Neural crest cell (in vitro differentiated cells): ENCODE data around the gene CPNE1. TPM values are rescaled to one million over a fixed set of nuclear protein-coding genes. Genes with fewer than 3 reads are reported as not detected.
"Not testable (repeated sequence)": the region's sequence is repeated elsewhere in the genome, so short reads cannot be mapped to it uniquely, and the experiment has no call there.

Source experiments
- DNase-seq: peaks from one replicate; pipeline ENCODE4 v3.0.0; 2021; ENCODE audit warnings: low read depth, mixed read lengths, low spot score
- H3K27ac Mint-ChIP-seq: one replicate; pipeline ENCODE4 v1.8.0; 2021; ENCODE audit warnings: mild to moderate bottlenecking, mixed read lengths; ENCODE audit not compliant: unreplicated experiment
- H3K27me3 Mint-ChIP-seq: 2 replicates; pipeline ENCODE4 v1.8.0; 2021; ENCODE audit warnings: low read depth, mild to moderate bottlenecking, mixed read lengths
- H3K36me3 Mint-ChIP-seq: 2 replicates; pipeline ENCODE4 v1.8.0; 2021; ENCODE audit warnings: low read depth, mild to moderate bottlenecking, mixed read lengths
- H3K4me1 Mint-ChIP-seq: 2 replicates; pipeline ENCODE4 v1.8.0; 2021; ENCODE audit warnings: mixed read lengths
- H3K4me3 Mint-ChIP-seq: one replicate; pipeline ENCODE4 v1.8.0; 2021; ENCODE audit warnings: mild to moderate bottlenecking, mixed read lengths
- H3K9me3 Mint-ChIP-seq: 2 replicates; pipeline ENCODE4 v1.8.0; 2021; ENCODE audit warnings: mixed read lengths
- total RNA-seq: library from RNA; stranded (reverse); gene quantifications from 2 replicates; pipeline ENCODE4 v1.2.1, GENCODE V29; 2021
- TF ChIP-seq, protein P1 (sequence below): fragments of 200-600 bp; sonication (generic); conservative IDR thresholded peaks from 2 replicates; pipeline ENCODE4 v1.5.0; 2021; ENCODE audit warnings: antibody characterized with exemption, mild to moderate bottlenecking

Gene CPNE1
- total RNA-seq, 1 donor from 2014 or later: 236 TPM

DNA sequence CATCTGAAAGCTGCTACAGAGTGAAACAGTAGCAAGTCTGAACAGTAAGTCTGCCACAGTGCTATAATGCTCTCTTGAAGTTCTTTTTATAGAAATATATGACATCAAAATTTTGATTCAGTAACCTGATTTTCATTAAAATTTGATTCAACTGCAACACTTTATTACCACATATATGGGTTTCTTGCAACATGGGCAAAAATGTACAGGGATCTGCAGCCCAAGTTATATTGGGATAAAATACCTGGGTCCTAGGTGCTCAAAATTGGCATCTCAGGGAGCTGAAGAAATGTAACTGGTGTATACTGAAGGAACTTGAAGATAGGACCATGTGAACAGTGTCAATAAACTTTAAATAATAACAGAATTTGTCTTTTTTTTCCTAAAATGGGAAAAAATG is 45.3 kb upstream of the CPNE1 start:
- no peak for DNase-seq
- H3K27ac Mint-ChIP-seq: no peak overlapping the region
- no peaks in the 10 kb centered on the region for H3K27me3 Mint-ChIP-seq
- peaks cover 10% of the 10 kb centered on the region for H3K36me3 Mint-ChIP-seq
- H3K4me1 Mint-ChIP-seq: peaks cover 31% of the 10 kb centered on the region
- H3K9me3 Mint-ChIP-seq: no peaks in the 10 kb centered on the region
- TF ChIP-seq, protein P1, sequence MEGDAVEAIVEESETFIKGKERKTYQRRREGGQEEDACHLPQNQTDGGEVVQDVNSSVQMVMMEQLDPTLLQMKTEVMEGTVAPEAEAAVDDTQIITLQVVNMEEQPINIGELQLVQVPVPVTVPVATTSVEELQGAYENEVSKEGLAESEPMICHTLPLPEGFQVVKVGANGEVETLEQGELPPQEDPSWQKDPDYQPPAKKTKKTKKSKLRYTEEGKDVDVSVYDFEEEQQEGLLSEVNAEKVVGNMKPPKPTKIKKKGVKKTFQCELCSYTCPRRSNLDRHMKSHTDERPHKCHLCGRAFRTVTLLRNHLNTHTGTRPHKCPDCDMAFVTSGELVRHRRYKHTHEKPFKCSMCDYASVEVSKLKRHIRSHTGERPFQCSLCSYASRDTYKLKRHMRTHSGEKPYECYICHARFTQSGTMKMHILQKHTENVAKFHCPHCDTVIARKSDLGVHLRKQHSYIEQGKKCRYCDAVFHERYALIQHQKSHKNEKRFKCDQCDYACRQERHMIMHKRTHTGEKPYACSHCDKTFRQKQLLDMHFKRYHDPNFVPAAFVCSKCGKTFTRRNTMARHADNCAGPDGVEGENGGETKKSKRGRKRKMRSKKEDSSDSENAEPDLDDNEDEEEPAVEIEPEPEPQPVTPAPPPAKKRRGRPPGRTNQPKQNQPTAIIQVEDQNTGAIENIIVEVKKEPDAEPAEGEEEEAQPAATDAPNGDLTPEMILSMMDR: no peak
- H3K4me3 Mint-ChIP-seq: no peak overlapping the region

DNA sequence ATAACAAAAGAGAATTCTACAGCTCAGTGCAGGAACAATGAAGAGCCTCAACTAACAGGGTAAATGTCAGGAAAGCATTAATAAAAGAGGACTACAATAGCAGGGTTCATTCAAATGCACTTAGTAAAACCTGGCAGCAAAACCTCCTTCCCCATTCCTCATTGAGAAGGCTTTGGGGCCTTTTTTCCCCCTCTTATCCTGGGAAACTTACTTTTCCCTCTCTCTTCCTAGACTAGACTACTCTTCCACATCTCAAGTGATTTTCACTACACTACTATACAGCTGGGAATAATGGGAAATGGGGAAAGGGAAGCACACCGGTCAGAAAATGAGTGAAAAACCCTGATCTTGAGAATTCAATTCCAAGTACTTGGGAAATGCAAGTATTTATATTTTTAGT is 44.6 kb upstream of the CPNE1 start:
- Mint-ChIP-seq H3K36me3 (peaks cover 14% of the 10 kb centered on the region), H3K27me3 (no peaks in the 10 kb centered on the region), H3K4me3 (peak overlapping the region; percentile 4), H3K9me3 (no peaks in the 10 kb centered on the region), H3K4me1 (peaks cover 31% of the 10 kb centered on the region), H3K27ac (no peak overlapping the region)
- TF ChIP-seq, protein P1: no peak
- no peak for DNase-seq

DNA sequence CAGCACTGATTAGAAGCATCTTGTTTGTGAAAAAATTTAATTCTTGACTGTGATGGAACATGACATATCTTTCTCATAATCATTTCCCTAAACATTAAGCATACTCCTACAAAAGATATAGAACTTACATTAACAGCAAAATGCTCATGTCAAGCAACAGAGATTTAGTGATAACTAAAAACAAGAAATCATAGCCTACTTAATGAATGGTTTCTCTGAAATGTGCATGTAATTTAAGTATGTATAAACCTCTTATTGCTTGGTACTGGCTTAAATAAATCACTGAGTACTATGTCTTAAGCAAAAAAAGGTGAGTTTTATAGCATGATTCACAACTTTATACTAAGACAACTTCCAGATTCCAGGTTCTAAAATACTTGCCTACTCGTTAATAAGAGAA is 43.8 kb upstream of the CPNE1 start:
- H3K36me3 Mint-ChIP-seq: peaks cover 17% of the 10 kb centered on the region

DNA sequence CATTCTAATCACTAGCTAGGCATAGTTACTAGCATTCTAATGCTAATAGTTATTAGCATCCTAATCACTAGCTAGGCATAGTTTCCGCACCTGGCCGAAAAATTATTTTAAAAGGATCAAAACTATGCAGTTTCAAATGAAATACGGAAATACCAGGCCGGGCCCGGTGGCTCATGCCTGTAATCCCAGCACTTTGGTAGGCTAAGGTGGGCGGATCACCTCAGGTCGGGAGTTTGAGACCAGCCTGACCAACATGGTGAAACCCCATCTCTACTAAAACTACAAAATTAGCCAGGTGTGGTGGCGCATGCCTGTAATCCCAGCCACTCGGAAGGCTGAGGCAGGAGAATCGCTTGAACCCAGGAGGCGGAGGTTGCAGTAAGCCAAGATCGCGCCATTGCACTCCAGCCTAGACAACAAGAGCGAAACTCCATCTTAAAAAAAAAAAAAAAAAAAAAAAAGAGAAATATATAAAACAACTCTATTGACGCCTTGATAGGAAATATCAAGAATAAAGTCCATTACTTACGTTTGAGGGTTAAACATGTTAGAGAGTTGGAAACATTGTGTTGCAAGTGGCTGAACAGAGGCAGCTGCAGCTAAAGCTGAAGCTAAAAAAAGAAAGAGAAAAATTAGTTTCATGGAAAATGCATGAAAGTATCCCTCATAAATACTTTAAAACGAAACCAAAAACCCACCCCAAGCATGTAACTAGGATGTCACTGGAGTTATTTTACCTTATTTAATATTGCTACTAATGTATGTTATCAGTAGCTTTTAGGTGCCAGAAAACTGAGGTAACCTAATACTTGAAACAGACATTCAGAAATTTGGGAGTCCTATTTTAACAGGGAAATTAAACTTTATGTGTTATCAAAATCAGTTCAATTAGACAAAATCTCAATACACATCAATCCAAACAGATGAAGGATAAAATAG is 42.2 kb upstream of the CPNE1 start:
- not testable (repeated sequence) for DNase-seq, H3K4me3 Mint-ChIP-seq, H3K27ac Mint-ChIP-seq, H3K9me3 Mint-ChIP-seq, H3K27me3 Mint-ChIP-seq
- Mint-ChIP-seq H3K4me1 (peaks cover 24% of the 10 kb centered on the region), H3K36me3 (peaks cover 14% of the 10 kb centered on the region)

More for the DNA sequence above, 43.8 kb upstream of the CPNE1 start:
- TF ChIP-seq, protein P1: no peak
- Mint-ChIP-seq H3K27ac (no peak overlapping the region), H3K27me3 (no peaks in the 10 kb centered on the region), H3K4me3 (no peak overlapping the region), H3K4me1 (peaks cover 31% of the 10 kb centered on the region), H3K9me3 (no peaks in the 10 kb centered on the region)
- DNase-seq: no peak

DNA sequence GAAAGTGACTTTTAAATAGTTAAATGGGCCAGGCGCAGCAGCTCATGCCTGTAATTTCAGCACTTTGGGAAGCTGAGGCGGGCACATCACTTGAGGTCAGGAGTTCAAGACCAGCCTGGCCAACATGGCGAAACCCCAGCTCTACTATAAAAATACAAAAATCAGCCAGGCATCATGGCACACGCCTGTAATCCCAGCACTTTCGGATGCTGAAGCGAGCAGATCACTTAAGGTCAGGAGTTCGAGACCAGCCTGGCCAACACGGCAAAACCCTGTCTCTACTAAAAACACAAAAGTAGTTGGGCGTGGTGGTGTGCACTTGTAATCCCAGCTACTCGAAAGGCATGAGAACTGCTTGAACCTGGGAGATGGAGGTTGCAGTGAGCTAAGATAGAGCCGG is 41.2 kb upstream of the CPNE1 start:
- not testable (repeated sequence) for H3K27me3 Mint-ChIP-seq, H3K27ac Mint-ChIP-seq, H3K9me3 Mint-ChIP-seq, DNase-seq, H3K4me3 Mint-ChIP-seq
- H3K36me3 Mint-ChIP-seq: peaks cover 14% of the 10 kb centered on the region
- H3K4me1 Mint-ChIP-seq: peaks cover 17% of the 10 kb centered on the region

DNA sequence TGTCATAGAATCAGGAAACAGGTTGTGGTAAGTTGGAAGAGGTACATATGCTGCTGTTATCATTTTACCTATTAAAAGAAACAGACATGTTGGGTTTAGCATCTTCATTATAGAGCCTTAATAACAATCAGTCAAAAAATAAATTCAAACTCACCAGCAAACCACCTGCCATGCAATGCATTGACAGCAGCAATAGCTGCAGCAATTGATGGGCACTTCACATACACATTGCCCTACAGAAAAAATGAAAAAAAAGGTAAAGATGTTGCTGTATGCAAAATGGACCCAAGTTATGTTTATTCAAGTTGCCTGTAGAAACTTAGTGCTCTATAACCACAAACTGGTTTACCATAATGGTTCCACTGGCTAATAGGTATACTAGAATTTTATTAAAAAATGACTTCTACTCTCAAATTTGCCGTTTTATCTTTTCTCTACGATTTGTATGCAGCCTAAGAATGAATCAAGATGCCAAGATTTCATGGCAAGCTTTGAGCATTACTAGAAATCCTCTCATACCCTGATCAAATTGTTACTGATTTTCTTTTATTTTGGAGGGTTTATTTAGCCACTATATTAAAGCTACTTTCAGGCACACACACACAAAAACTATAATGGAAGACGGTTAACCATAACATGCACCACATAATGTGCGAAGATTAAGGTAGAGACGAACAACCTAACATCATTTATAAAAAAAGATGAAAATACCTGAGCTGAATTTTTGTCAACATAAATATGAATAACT is 40.0 kb upstream of the CPNE1 start:
- no peaks in the 10 kb centered on the region for H3K9me3 Mint-ChIP-seq
- H3K36me3 Mint-ChIP-seq: peaks cover 14% of the 10 kb centered on the region
- peaks cover 3% of the 10 kb centered on the region for H3K27me3 Mint-ChIP-seq
- H3K27ac Mint-ChIP-seq: peak overlapping the region; percentile 58
- DNase-seq: no peak
- peaks cover 20% of the 10 kb centered on the region for H3K4me1 Mint-ChIP-seq
- TF ChIP-seq, protein P1: no peak
- peak overlapping the region; percentile 27 for H3K4me3 Mint-ChIP-seq
